Prostate gland (tissue), 2 donors: Measurements from ENCODE around the gene NOXA1. TPM values are rescaled to one million over a fixed set of nuclear protein-coding genes. Genes with fewer than 3 reads are reported as not detected.

Experiments used
- DNase-seq: peaks from one replicate; pipeline ENCODE4 v3.0.0-alpha.2; 2019; ENCODE audit warnings: low spot score
- H3K27ac ChIP-seq, 2 donors: fragments of 200-600 bp; sonication (generic); 2 replicates each; pipeline ENCODE4 v1.5.1; 2017 to 2019
- H3K27me3 ChIP-seq: fragments of 200-600 bp; sonication (generic); replicated peaks from 2 replicates; pipeline ENCODE4 v1.5.1; 2019; ENCODE audit not compliant: insufficient read depth
- H3K36me3 ChIP-seq, 2 donors: fragments of 200-600 bp; sonication (generic); 1 replicate in 1 of 2; 2 replicates in 1 of 2; pipeline versions ENCODE4 v1.5.1 to v1.8.1; 2017 to 2019
- H3K4me1 ChIP-seq: fragments of 200-600 bp; sonication (generic); replicated peaks from 2 replicates; pipeline ENCODE4 v1.5.1; 2019
- H3K4me3 ChIP-seq, 2 donors: fragments of 200-600 bp; sonication (generic); 2 replicates each; pipeline ENCODE4 v1.5.1; 2017 to 2019
- H3K9me3 ChIP-seq: fragments of 200-600 bp; sonication (generic); 2 replicates; pipeline ENCODE4 v1.5.1; 2017
- POLR2A ChIP-seq: fragments of 450-650 bp; IDR thresholded peaks from one replicate; pipeline ENCODE4 v1.6.1; 2016; ENCODE audit warnings: antibody characterized with exemption, mild to moderate bottlenecking
- POLR2AphosphoS5 ChIP-seq: sonication (generic); formaldehyde crosslinking; IDR thresholded peaks from one replicate; pipeline ENCODE4 v1.6.1; 2017; ENCODE audit warnings: antibody characterized with exemption
- WGBS: methylation state at CpG from one replicate; pipeline ENCODE4 v1.1.5; 2018; 5-methylcytosine and 5-hydroxymethylcytosine counted together
- intact Hi-C: fragments of 100-400 bp; cut with DNase I; formaldehyde crosslinking; loops from one replicate; pipeline ENCODE4 v1.14.2; 2022
- total RNA-seq, 2 donors: library from RNA; depleted of rRNA; stranded (reverse); fragments of >200 nt; gene quantifications; one replicate each; pipeline ENCODE4 v1.1.0, GENCODE V29; 2016
- TF ChIP-seq, protein P1 (sequence below), 4 experiments: fragments of 200-600 bp in 2 of 4; fragments of 450-650 bp in 2 of 4; sonication (generic) in 2 of 4; IDR thresholded peaks; 1 replicate in 3 of 4; 2 replicates in 1 of 4; pipeline ENCODE4 v1.5.1; 2016 to 2019; ENCODE audit warnings: antibody characterized with exemption in 4 of 4, mild to moderate bottlenecking in 2 of 4, moderate library complexity in 2 of 4

The NOXA1 gene
- total RNA-seq, 2 donors from 2014 or later = 7.5 to 17.1 TPM

DNA sequence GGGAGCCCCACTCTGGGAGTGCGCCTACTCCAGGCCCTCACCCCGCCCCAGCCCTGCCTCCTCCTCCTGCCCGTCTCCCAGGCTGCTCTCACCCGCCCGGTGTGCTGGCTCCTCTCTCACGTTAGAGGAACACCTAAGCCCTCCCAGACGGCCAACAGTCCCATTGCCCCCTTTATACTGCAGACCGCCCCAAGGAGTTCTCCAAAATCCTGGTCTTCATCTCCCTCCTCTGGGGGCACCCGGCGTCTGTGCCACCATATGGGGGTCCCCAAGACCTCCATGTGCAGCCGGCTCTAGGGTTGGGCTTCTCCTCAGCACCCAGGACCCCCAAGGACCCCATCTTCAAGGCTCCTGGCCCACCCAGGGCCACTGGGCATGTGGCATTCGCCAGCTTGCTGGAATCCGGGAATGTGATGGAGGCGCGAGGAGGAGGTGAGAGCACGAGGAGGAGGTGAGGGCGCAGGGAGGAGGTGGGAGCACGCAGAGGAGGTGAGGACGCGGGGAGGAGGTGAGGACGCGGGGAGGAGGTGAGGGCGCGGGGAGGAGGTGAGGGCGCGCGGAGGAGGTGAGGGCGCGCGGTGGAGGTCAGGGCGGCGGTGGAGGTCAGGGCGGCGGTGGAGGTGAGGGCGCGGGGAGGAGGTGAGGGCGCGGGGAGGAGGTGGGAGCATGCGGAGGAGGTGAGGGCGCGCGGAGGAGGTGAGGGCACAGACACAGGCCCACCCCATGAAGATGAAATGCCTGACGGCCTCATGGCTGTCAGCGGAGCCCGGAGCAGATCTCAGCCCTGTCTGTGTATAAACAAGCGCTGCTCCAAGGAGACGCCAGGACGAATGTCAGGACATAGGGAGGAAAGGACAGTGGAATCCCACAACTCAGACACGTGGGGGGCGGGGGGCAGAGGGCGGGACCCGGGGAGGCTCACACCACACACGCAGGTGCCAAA lies 41.4 kb upstream of the NOXA1 start:
- intact Hi-C loops = no loop called here
- H3K9me3 ChIP-seq = no peaks in the 10 kb centered on the region
- 89% methylated on average over 53 of the region's 53 CpGs for WGBS
- no peaks in the 10 kb centered on the region for H3K36me3 ChIP-seq
- no peak overlapping the region for H3K4me3 ChIP-seq
- DNase-seq = no peak
- no peaks in the 10 kb centered on the region for H3K27me3 ChIP-seq
- TF ChIP-seq POLR2AphosphoS5 (no peak), POLR2A (no peak)
- TF ChIP-seq, protein P1, sequence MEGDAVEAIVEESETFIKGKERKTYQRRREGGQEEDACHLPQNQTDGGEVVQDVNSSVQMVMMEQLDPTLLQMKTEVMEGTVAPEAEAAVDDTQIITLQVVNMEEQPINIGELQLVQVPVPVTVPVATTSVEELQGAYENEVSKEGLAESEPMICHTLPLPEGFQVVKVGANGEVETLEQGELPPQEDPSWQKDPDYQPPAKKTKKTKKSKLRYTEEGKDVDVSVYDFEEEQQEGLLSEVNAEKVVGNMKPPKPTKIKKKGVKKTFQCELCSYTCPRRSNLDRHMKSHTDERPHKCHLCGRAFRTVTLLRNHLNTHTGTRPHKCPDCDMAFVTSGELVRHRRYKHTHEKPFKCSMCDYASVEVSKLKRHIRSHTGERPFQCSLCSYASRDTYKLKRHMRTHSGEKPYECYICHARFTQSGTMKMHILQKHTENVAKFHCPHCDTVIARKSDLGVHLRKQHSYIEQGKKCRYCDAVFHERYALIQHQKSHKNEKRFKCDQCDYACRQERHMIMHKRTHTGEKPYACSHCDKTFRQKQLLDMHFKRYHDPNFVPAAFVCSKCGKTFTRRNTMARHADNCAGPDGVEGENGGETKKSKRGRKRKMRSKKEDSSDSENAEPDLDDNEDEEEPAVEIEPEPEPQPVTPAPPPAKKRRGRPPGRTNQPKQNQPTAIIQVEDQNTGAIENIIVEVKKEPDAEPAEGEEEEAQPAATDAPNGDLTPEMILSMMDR (IDR thresholded peaks at IDR 0.05) = no peak
- H3K27ac ChIP-seq = no peak overlapping the region
- no peaks in the 10 kb centered on the region for H3K4me1 ChIP-seq

DNA sequence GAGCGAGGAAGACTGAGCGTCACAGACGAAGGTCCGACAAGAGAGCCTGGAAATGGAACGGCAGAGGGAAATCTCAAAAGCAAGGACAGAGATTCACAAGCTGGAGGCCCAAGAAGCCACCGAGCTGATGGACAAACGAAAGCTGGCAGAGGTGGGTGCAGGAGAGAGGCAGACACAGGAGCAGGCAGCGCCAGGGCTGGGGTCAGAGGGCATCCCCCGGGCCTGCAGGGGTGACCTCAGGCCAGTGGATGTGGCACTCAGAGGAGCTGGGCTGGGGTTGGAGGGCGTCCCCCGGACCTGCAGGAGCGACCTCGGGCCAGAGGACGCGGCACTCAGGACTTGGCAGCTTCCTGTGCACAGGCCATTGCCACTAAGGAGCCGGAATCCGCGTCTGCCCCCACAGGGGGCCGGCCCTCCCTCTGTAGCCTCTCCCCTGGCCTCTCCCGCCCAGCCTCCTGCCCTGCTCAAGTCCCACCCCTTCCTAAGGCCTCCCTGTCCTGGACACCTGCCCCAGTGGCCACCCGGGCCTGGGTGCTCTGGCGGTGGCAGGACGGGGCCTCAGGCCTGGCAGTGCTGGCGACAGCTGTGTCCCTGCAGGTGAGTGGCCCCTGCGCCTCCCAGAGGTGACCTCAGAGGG lies 40.6 kb upstream of the NOXA1 start:
- H3K4me3 ChIP-seq = no peak overlapping the region
- WGBS = 86% methylated on average over 25 of the region's 25 CpGs
- H3K9me3 ChIP-seq = no peaks in the 10 kb centered on the region
- no peak for DNase-seq
- H3K27me3 ChIP-seq = no peaks in the 10 kb centered on the region
- no peaks in the 10 kb centered on the region for H3K4me1 ChIP-seq
- no peaks in the 10 kb centered on the region for H3K36me3 ChIP-seq
- no peak overlapping the region for H3K27ac ChIP-seq
- intact Hi-C loops = no loop called here
- TF ChIP-seq POLR2A = no peak
- TF ChIP-seq, protein P1 (IDR thresholded peaks at IDR 0.05) = no peak
- TF ChIP-seq POLR2AphosphoS5 = no peak

DNA sequence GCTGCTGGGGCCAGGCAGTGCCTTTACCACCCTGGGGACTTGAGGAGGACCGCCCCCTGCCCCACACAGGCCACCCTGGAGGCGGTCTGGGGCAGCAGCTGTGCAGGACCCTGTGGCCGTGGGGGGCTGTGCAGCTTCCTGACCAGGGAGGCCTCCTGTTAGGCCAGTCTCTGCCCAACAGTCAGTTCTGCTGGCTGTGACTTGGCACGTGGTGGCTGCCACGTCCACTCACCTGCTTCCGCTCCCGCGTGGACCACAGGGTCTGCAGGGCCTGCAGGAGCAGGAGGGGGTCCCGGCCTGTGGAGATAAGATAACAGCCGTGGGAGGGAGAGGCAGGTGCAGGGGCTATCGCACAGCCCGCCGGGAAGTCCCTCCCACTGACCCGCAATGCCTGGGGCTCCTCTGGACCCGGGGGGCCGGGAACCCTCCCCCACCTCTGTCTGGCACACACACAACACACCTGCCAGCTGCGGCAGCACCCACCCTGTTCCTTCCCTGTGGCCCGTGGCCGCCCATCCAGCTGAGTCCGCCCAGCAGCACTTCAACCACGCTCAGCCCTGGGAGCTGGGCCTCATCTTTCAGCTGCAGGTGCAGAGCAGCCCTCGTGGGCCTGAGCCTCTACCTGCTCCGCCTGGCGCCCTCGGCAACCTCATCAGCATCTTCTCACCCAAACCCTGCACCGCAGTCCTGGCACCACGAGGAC lies 40.0 kb upstream of the NOXA1 start:
- no peaks in the 10 kb centered on the region for H3K4me1 ChIP-seq
- no peak overlapping the region for H3K4me3 ChIP-seq
- no peaks in the 10 kb centered on the region for H3K9me3 ChIP-seq
- no peaks in the 10 kb centered on the region for H3K36me3 ChIP-seq
- no peaks in the 10 kb centered on the region for H3K27me3 ChIP-seq
- TF ChIP-seq POLR2AphosphoS5 (no peak), POLR2A (no peak)
- TF ChIP-seq, protein P1 (IDR thresholded peaks at IDR 0.05) = no peak
- no peak overlapping the region for H3K27ac ChIP-seq
- no peak for DNase-seq
- intact Hi-C loops = no loop called here
- WGBS = 76% methylated on average over 27 of the region's 27 CpGs

DNA sequence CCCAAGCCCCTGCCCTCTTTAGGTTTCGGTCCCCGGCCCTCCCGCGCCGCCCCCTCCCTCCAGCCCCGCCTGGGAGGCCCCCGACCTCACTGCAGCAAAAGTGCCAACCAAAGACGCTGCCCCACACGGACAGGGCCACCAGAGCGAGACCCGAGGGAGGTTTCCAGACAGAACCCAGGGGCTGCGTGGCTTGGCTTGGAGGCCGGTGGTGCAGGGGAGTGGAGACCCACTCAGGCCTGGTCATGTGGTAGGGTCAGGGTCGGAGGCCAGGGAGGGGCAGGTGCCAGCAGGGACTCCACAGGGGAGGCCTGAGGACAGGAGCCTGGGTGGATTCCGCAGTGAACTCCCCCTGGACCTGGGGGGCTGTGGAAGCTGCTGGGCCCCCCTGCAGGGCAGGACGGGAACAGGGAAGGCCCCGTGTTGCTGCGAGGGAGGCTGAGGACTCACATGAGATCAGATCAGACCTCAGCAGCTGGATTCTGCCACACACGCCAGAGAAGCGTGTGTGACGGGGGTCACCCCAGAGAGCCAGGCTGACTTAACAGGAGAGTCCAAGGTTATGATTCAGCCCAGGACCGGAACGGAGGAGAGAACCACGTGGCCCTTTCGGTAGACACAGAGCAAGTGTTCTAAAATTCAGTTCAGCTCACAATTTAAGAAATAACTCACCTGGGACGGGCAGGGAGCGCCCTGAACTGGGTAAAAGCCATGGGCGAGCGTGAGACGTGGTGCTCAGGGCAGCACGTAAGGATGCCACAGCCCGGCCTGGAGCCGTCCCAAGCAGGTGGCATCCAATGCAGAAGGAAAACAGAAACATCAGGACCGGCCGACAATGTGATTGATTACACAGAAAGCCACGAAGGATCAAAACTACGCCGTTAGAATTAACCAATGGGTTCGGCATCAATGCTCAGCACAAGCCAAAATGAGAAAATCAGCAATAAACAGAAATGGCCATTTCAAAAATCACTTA lies 39.1 kb upstream of the NOXA1 start:
- Histone ChIP-seq H3K9me3 (no peaks in the 10 kb centered on the region), H3K36me3 (no peaks in the 10 kb centered on the region), H3K4me1 (no peaks in the 10 kb centered on the region), H3K27me3 (no peaks in the 10 kb centered on the region), H3K27ac (no peak overlapping the region), H3K4me3 (no peak overlapping the region)
- TF ChIP-seq POLR2A (no peak), POLR2AphosphoS5 (no peak)
- TF ChIP-seq, protein P1 (IDR thresholded peaks at IDR 0.05) = no peak
- intact Hi-C loops = no loop called here
- no peak for DNase-seq
- 89% methylated on average over 39 of the region's 39 CpGs for WGBS
